ENCODE results near the gene TMEM237. TPM values are rescaled to one million over a fixed set of nuclear protein-coding genes. Genes with fewer than 3 reads are reported as not detected.
A peak's percentile ranks its signal among the peaks of the same experiment; 100 is the strongest.
"Not testable (repeated sequence)": the region's sequence is repeated elsewhere in the genome, so short reads cannot be mapped to it uniquely, and the experiment has no call there.

TMEM237 gene, protein sequence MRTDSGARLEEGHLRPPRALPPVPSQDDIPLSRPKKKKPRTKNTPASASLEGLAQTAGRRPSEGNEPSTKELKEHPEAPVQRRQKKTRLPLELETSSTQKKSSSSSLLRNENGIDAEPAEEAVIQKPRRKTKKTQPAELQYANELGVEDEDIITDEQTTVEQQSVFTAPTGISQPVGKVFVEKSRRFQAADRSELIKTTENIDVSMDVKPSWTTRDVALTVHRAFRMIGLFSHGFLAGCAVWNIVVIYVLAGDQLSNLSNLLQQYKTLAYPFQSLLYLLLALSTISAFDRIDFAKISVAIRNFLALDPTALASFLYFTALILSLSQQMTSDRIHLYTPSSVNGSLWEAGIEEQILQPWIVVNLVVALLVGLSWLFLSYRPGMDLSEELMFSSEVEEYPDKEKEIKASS
- total RNA-seq = 10 to 100 TPM; 20.0 to 22.5 TPM

GRCh38 chr2:201643216-201643890, at the start of gene TMEM237:
TSS of gene TMEM237 (minus strand) at chr2:201643503. CDS start at chr2:201643400, 103 bp downstream.
- Mint-ChIP-seq H3K4me3 (peak within 1 kb of the TSS; percentile 82), H3K27me3 (peaks cover 2% of the 10 kb centered on the region), H3K36me3 (ENCODE audit: low read depth) (peaks cover 3% of the 10 kb centered on the region), H3K9me3 (no peaks in the 10 kb centered on the region), H3K4me1 (peaks cover 24% of the 10 kb centered on the region), H3K27ac (peak within 1 kb of the TSS; percentile 94)
- CTCF ChIA-PET = interaction anchor here (1.6 kb wide), 1 partner anchor 10 kb away, joined by 3 read pairs; no protein-coding TSS in a partner anchor
- POLR2A ChIA-PET = interaction anchor here (0.5 to 0.6 kb wide), 2 partner anchors 205 to 384 kb away, joined by 3 read pairs; no protein-coding TSS in a partner anchor
- DNase-seq = no peak

DNA sequence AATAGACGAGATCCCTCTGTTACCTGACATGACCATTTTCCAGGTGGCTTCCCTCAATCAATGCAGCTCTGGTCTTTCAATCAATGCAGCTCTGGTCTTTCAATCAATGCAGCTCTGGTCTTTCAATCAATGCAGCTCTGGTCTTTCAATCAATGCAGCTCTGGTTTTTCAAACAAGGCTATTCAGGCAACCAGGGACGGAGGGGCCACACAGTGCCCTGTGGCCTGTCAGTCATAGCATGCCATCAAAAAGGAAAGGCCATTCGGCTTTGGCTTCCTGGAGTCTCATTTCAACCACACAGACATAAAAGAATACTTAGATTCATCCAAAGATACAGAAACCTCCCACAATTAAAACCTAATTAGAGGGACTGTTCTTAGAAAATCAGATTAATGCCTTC, 41.9 kb upstream of the TMEM237 start:
- CTCF ChIA-PET = no interaction called here

DNA sequence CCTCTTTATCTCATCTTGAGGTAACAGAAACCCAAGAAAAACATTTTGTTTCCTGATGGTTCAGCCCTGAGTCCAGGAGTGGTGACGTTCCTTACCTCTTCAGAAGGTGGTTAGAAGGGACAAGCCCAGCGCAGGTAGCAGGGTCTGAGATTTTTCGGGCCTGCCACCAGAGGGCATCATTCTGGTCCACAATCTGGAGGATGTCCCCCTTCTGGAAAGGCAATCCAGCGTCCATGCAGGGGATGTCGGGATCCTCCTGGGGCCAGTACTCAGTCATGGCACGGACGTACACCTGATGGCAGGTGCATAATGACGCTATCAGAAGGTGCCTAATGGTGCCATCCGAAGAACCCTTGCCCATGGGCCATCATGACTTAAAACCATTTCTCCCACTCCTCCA, 37.4 kb upstream of the TMEM237 start:
- peak; percentile 12 for DNase-seq
- POLR2A ChIA-PET = no interaction called here
- Mint-ChIP-seq H3K4me1 (no peaks in the 10 kb centered on the region), H3K4me3 (no peak overlapping the region), H3K27ac (no peak overlapping the region), H3K36me3 (ENCODE audit: low read depth) (no peaks in the 10 kb centered on the region), H3K27me3 (peaks cover 7% of the 10 kb centered on the region), H3K9me3 (no peaks in the 10 kb centered on the region)
- CTCF ChIA-PET = no interaction called here

More for the DNA sequence above, 41.9 kb upstream of the TMEM237 start:
- H3K4me3 Mint-ChIP-seq = no peak overlapping the region
- no peaks in the 10 kb centered on the region for H3K4me1 Mint-ChIP-seq
- peaks cover 20% of the 10 kb centered on the region for H3K27me3 Mint-ChIP-seq
- H3K27ac Mint-ChIP-seq = no peak overlapping the region
- H3K36me3 Mint-ChIP-seq (ENCODE audit: low read depth) = no peaks in the 10 kb centered on the region
- no peaks in the 10 kb centered on the region for H3K9me3 Mint-ChIP-seq
- no peak for DNase-seq
- POLR2A ChIA-PET = no interaction called here

- no peaks in the 10 kb centered on the region for H3K36me3 Mint-ChIP-seq (ENCODE audit: low read depth)
- no peak overlapping the region for H3K27ac Mint-ChIP-seq
- no peak for DNase-seq
- peaks cover 4% of the 10 kb centered on the region for H3K4me1 Mint-ChIP-seq
- H3K4me3 Mint-ChIP-seq = no peak overlapping the region
- H3K9me3 Mint-ChIP-seq = no peaks in the 10 kb centered on the region
- H3K27me3 Mint-ChIP-seq = peaks cover 3% of the 10 kb centered on the region
- ChIA-PET CTCF (no interaction called here), POLR2A (no interaction called here)
Measured at GRCh38 chr2:201678401-201678800, 35.1 kb upstream of the TMEM237 start.

DNA sequence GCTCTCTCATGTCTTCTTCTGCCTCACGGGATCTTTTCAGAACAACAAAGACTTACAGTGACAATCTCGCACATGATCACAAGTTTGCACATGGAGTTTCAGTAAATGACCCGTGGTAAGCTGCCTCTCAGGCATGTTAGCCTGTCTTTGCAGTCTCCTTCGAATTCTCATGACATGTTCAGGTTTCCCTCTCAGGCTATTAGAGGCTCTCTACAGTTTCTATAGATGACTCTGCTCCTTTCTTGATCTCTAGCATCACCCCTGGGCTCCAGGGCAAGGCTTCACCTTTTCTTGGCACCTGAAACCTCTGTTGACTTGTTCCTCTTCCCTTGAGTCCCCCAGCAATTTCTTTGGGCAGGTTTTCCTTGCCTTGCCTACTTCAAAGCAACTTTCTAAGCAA, 32.2 kb upstream of the TMEM237 start:
- POLR2A ChIA-PET = no interaction called here
- H3K4me3 Mint-ChIP-seq = no peak overlapping the region
- DNase-seq = no peak
- H3K27ac Mint-ChIP-seq = no peak overlapping the region
- CTCF ChIA-PET = no interaction called here
- peaks cover 11% of the 10 kb centered on the region for H3K27me3 Mint-ChIP-seq
- no peaks in the 10 kb centered on the region for H3K36me3 Mint-ChIP-seq (ENCODE audit: low read depth)
- H3K9me3 Mint-ChIP-seq = no peaks in the 10 kb centered on the region
- H3K4me1 Mint-ChIP-seq = peaks cover 4% of the 10 kb centered on the region

- Mint-ChIP-seq H3K4me3 (no peak overlapping the region), H3K27me3 (peaks cover 13% of the 10 kb centered on the region), H3K4me1 (peaks cover 4% of the 10 kb centered on the region), H3K36me3 (ENCODE audit: low read depth) (no peaks in the 10 kb centered on the region), H3K9me3 (no peaks in the 10 kb centered on the region), H3K27ac (no peak overlapping the region)
- ChIA-PET POLR2A (no interaction called here), CTCF (no interaction called here)
- DNase-seq = no peak
Measured at GRCh38 chr2:201674794-201675193, 31.5 kb upstream of the TMEM237 start.

GRCh38 chr2:201674298-201674697, 31.0 kb upstream of the TMEM237 start:
- POLR2A ChIA-PET = no interaction called here
- Mint-ChIP-seq H3K4me1 (peaks cover 4% of the 10 kb centered on the region), H3K4me3 (no peak overlapping the region), H3K36me3 (ENCODE audit: low read depth) (no peaks in the 10 kb centered on the region), H3K9me3 (no peaks in the 10 kb centered on the region), H3K27ac (no peak overlapping the region), H3K27me3 (peaks cover 13% of the 10 kb centered on the region)
- CTCF ChIA-PET = interaction anchor here (0.6 kb wide), 1 partner anchor 17 kb away, joined by 3 read pairs; no protein-coding TSS in a partner anchor
- no peak for DNase-seq

DNA sequence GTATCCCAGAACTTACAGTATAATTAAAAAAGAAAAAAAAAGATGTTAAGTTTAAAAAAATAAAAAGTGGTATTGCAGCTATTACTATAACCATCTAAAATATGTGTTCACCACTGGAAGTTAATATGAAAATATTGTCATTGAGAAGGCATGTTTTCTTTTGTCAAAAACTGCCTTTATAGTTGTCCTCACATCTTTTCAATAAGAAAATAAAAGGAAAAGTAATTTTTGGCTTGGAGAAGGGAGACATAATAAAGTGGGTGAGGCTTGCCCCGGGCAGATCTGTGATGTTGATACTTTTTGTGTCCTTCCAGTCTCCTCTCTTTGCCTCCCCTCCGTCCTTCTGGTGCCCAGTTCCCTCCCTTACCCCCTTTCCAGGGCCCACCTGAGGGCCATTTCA, 30.2 kb upstream of the TMEM237 start:
- POLR2A ChIA-PET = no interaction called here
- no peaks in the 10 kb centered on the region for H3K9me3 Mint-ChIP-seq
- H3K4me1 Mint-ChIP-seq = peaks cover 4% of the 10 kb centered on the region
- H3K27me3 Mint-ChIP-seq = peaks cover 13% of the 10 kb centered on the region
- CTCF ChIA-PET = interaction anchor here (0.6 kb wide), 1 partner anchor 39 kb away, joined by 10 read pairs; no protein-coding TSS in a partner anchor
- H3K4me3 Mint-ChIP-seq = no peak overlapping the region
- H3K27ac Mint-ChIP-seq = no peak overlapping the region
- no peaks in the 10 kb centered on the region for H3K36me3 Mint-ChIP-seq (ENCODE audit: low read depth)
- DNase-seq = no peak

- H3K27ac Mint-ChIP-seq; H3K9me3 Mint-ChIP-seq; H3K36me3 Mint-ChIP-seq (ENCODE audit: low read depth); H3K4me3 Mint-ChIP-seq; H3K4me1 Mint-ChIP-seq; POLR2A ChIA-PET; DNase-seq: not testable (repeated sequence)
- CTCF ChIA-PET = interaction anchor here (1.0 kb wide), 1 partner anchor 12 kb away, joined by 3 read pairs; no protein-coding TSS in a partner anchor
- H3K27me3 Mint-ChIP-seq = peaks cover 13% of the 10 kb centered on the region
Measured at GRCh38 chr2:201671205-201671604, 27.9 kb upstream of the TMEM237 start.

DNA sequence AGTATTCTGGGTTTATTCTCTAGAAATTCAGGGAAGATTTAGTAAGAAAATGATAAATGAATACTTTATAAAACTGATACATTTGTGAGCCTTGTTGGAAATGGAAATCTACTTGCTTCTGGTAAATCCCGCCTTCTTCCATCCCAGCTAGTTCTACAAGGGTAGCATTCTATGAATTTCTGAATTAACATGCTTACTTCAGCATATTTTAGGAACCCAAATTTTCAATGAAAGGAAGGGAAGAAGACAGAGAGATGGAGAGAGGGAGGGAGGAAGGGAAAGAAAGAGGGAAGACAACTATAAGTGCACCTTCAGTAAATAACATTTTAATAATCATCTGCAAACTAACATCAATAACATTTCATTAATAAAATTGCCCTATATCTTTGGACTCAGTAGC, 26.6 kb upstream of the TMEM237 start:
- no peak for DNase-seq
- H3K36me3 Mint-ChIP-seq (ENCODE audit: low read depth) = no peaks in the 10 kb centered on the region
- H3K4me1 Mint-ChIP-seq = peaks cover 4% of the 10 kb centered on the region
- H3K27ac Mint-ChIP-seq = no peak overlapping the region
- H3K27me3 Mint-ChIP-seq = peaks cover 13% of the 10 kb centered on the region
- ChIA-PET POLR2A (no interaction called here), CTCF (no interaction called here)
- no peaks in the 10 kb centered on the region for H3K9me3 Mint-ChIP-seq
- no peak overlapping the region for H3K4me3 Mint-ChIP-seq

GRCh38 chr2:201668402-201668910, 25.2 kb upstream of the TMEM237 start:
- H3K36me3 Mint-ChIP-seq (ENCODE audit: low read depth) = no peaks in the 10 kb centered on the region
- DNase-seq = no peak
- peaks cover 16% of the 10 kb centered on the region for H3K27me3 Mint-ChIP-seq
- ChIA-PET POLR2A (no interaction called here), CTCF (no interaction called here)
- no peaks in the 10 kb centered on the region for H3K4me1 Mint-ChIP-seq
- no peak overlapping the region for H3K27ac Mint-ChIP-seq
- H3K9me3 Mint-ChIP-seq = no peaks in the 10 kb centered on the region
- H3K4me3 Mint-ChIP-seq = no peak overlapping the region

DNA sequence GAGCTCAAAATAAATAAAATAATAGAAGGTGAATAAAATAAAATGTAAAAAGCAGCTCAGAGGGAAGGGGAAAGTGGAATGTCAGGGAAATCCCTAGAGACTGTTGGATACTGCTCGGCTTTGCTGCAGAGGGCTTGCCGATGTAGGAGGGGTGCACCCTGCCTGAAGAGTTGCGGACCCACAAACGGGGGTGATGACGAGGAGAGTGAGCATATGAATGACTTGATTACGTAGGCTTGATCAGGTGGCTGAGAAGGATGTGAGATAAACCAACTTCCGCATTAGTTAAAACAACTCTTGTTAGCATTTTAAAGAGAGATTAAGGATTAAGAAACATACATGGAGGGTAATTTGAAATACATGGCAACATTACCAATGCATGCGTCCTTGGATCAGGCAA, 21.0 kb upstream of the TMEM237 start:
- DNase-seq = no peak
- ChIA-PET CTCF (no interaction called here), POLR2A (no interaction called here)
- Mint-ChIP-seq H3K27ac (no peak overlapping the region), H3K27me3 (peaks cover 2% of the 10 kb centered on the region), H3K4me1 (no peaks in the 10 kb centered on the region), H3K9me3 (no peaks in the 10 kb centered on the region), H3K36me3 (ENCODE audit: low read depth) (no peaks in the 10 kb centered on the region), H3K4me3 (no peak overlapping the region)

- Mint-ChIP-seq H3K4me1 (no peaks in the 10 kb centered on the region), H3K4me3 (no peak overlapping the region), H3K27me3 (peaks cover 8% of the 10 kb centered on the region), H3K27ac (no peak overlapping the region), H3K9me3 (no peaks in the 10 kb centered on the region), H3K36me3 (ENCODE audit: low read depth) (no peaks in the 10 kb centered on the region)
- POLR2A ChIA-PET = no interaction called here
- CTCF ChIA-PET = no interaction called here
- DNase-seq = no peak
Measured at GRCh38 chr2:201661366-201661765, 18.1 kb upstream of the TMEM237 start.
